Stomach (tissue), 4 donors: ENCODE results near the gene ZNF317.

ENCODE experiments used
- CTCF ChIP-seq, 7 experiments: fragments of 450-650 bp in 4 of 7; fragments of 200-600 bp in 3 of 7; sonication (generic) in 3 of 7; IDR thresholded peaks; one replicate each; pipeline ENCODE4 v1.5.1; 2016 to 2019; ENCODE audit warnings: antibody characterized with exemption in 7 of 7, control low read depth in 2 of 7, mild to moderate bottlenecking in 1 of 7
- POLR2A ChIP-seq, 4 donors: fragments of 450-650 bp; IDR thresholded peaks; one replicate each; pipeline ENCODE4 v1.6.1; 2016; ENCODE audit warnings: antibody characterized with exemption in 4 of 4, control low read depth in 2 of 4, mild to moderate bottlenecking in 1 of 4, moderate library complexity in 1 of 4
- POLR2AphosphoS5 ChIP-seq, 3 donors: sonication (generic); formaldehyde crosslinking; IDR thresholded peaks; one replicate each; pipeline ENCODE4 v1.6.1; 2016; ENCODE audit warnings: antibody characterized with exemption in 3 of 3

GRCh38 chr19:9139609-9140158 lies 513 bp upstream of the ZNF317 start:
- TF ChIP-seq CTCF (IDR thresholded peaks at IDR 0.05) (no peak), POLR2A (IDR thresholded peaks at IDR 0.05) (no peak), POLR2AphosphoS5 (IDR thresholded peaks at IDR 0.05) (no peak)
